Suprapubic skin (tissue), 4 donors: ENCODE results near the gene ATG2A.

ENCODE experiments used
- CTCF ChIP-seq, 2 donors: fragments of 200-600 bp in 1 of 2; fragments of 450-650 bp in 1 of 2; sonication (generic) in 1 of 2; IDR thresholded peaks; one replicate each; pipeline ENCODE4 v1.5.1; 2016 to 2019; ENCODE audit warnings: antibody characterized with exemption in 2 of 2, mild to moderate bottlenecking in 1 of 2, moderate library complexity in 1 of 2
- POLR2A ChIP-seq, 2 donors: fragments of 450-650 bp; IDR thresholded peaks; one replicate each; pipeline ENCODE4 v1.6.1; 2017; ENCODE audit warnings: antibody characterized with exemption in 2 of 2, mild to moderate bottlenecking in 2 of 2, moderate library complexity in 2 of 2
- POLR2AphosphoS5 ChIP-seq, 3 donors: sonication (generic); formaldehyde crosslinking; IDR thresholded peaks; one replicate each; pipeline ENCODE4 v1.6.1; 2017; ENCODE audit warnings: antibody characterized with exemption in 3 of 3

GRCh38 chr11:64914123-64914522 lies 2.9 kb downstream of the ATG2A start:
- TF ChIP-seq POLR2AphosphoS5 (IDR thresholded peaks at IDR 0.05) (no peak), CTCF (IDR thresholded peaks at IDR 0.05) (no peak), POLR2A (IDR thresholded peaks at IDR 0.05) (no peak)
